ENCODE results near the gene GSTM5. TPM values are rescaled to one million over a fixed set of nuclear protein-coding genes. Genes with fewer than 3 reads are reported as not detected.
A peak's percentile ranks its signal among the peaks of the same experiment; 100 is the strongest.

The GSTM5 gene
- total and polyA plus RNA-seq, 2 donors (not counting 3 experiments of a cell fraction or from before 2014, with no cell fraction given): 0.25 to 1.6 TPM

GRCh38 chr1:109762039-109762585 is 50.1 kb downstream of the GSTM5 start:
- peak overlapping the region; percentile 40 for H3K27ac ChIP-seq (ENCODE audit: insufficient read depth, low read depth, low read length)
- ChIA-PET CTCF (interaction anchor here (0.6 to 0.8 kb wide), 2 partner anchors 122 to 222 kb away, joined by 3 to 5 read pairs; partner anchors contain the start of gene AHCYL1), POLR2A (no interaction called here)
- peaks cover 14% of the 10 kb centered on the region for H3K4me1 ChIP-seq (ENCODE audit: control insufficient read depth, extremely low read depth, insufficient read depth, low read length)
- FAIRE-seq (no peak), DNase-seq (ENCODE audit: low read depth, low spot score) (no peak)
- H3K27me3 ChIP-seq (ENCODE audit: control insufficient read depth in 2 of 2, insufficient read depth in 2 of 2, low read length in 2 of 2): no peaks in the 10 kb centered on the region
- H3K4me3 ChIP-seq (replicated peaks in 1 of 3; ENCODE audit: insufficient read depth in 1 of 3, low read depth in 1 of 3, low read length in 3 of 3): no peak overlapping the region
- H3K4me2 ChIP-seq (ENCODE audit: insufficient read depth, low read length): no peak overlapping the region
- intact Hi-C loops (cut with micrococcal nuclease) (loop anchor here (2.0 to 10.0 kb wide), 3 partner anchors 21 to 277 kb away; partner anchors contain the start of genes ATXN7L2, GSTM2 and GSTM3), dilution Hi-C loops (cut with MboI; ENCODE audit: extremely low pct_ligation_motif_present, low sequenced_read_pairs) (no loop called here)
- TF ChIP-seq FOS (IDR thresholded peaks at IDR 0.05; ENCODE audit: borderline replicate concordance, insufficient read depth, low read length): no peak
- TF ChIP-seq POLR2AphosphoS5 (IDR thresholded peaks at IDR 0.05; ENCODE audit: insufficient read depth, low read depth, low read length): no peak
- TF ChIP-seq JUN (IDR thresholded peaks at IDR 0.05; ENCODE audit: borderline replicate concordance, insufficient read depth, insufficient read length, low read depth): no peak
- no peak for TF ChIP-seq POLR2A (IDR thresholded peaks at IDR 0.05; ENCODE audit: low read depth, low read length)
- TF ChIP-seq MAX (IDR thresholded peaks at IDR 0.05; ENCODE audit: insufficient read depth, insufficient read length): no peak
- TF ChIP-seq MYC (IDR thresholded peaks at IDR 0.05; ENCODE audit: low read depth, low read length): no peak
- no peak for TF ChIP-seq CTCF (IDR thresholded peaks at IDR 0.05; ENCODE audit: extremely low read depth in 1 of 2, insufficient read depth in 1 of 2, low read depth in 1 of 2, low read length in 2 of 2)
- no peak for TF ChIP-seq GATA2 (IDR thresholded peaks at IDR 0.05; ENCODE audit: insufficient read depth, insufficient read length, low read depth, low read length)
- TF ChIP-seq EZH2 (IDR thresholded peaks at IDR 0.05; ENCODE audit: borderline replicate concordance, low read depth, low read length, severe bottlenecking): no peak
- H3K9ac ChIP-seq (replicated peaks; ENCODE audit: extremely low read depth, insufficient read depth, low read length): no peak overlapping the region
- no peak overlapping the region for H2AFZ ChIP-seq (ENCODE audit: low read depth, low read length)
- H4K20me1 ChIP-seq (replicated peaks; ENCODE audit: control insufficient read depth, extremely low read depth, insufficient read depth, low read length): no peaks in the 10 kb centered on the region
- BruUV-seq (replicated peaks): no TSS peak
- H3K79me2 ChIP-seq (ENCODE audit: control insufficient read depth, insufficient read depth, low read length): no peaks in the 10 kb centered on the region
- H3K36me3 ChIP-seq (ENCODE audit: control insufficient read depth in 2 of 2, extremely low read depth in 1 of 2, insufficient read depth in 2 of 2, low read length in 2 of 2): no peaks in the 10 kb centered on the region
- H3K9me3 ChIP-seq (replicated peaks; ENCODE audit: control insufficient read depth, insufficient read depth, low read length): no peaks in the 10 kb centered on the region
- no peaks in the 10 kb centered on the region for H3K9me1 ChIP-seq (replicated peaks; ENCODE audit: control insufficient read depth, extremely low read depth, insufficient read depth, low read length)
